ENCODE measurements around the gene GPR146. TPM values are rescaled to one million over a fixed set of nuclear protein-coding genes. Genes with fewer than 3 reads are reported as not detected.

GPR146 gene
- total RNA-seq, 1 experiment from 2014 or later = 9.2 TPM

GRCh38 chr7:1050956-1051690 lies 6.8 kb downstream of the GPR146 start:
- Histone ChIP-seq H4K20me1 (ENCODE audit: insufficient read depth, low read depth, low read length) (peaks cover 69% of the 10 kb centered on the region; the same call in 1 of the 2 replicates), H3K4me2 (ENCODE audit: low read depth, low read length, poor library complexity, severe bottlenecking) (no peak overlapping the region), H3K27ac (ENCODE audit: low read length) (no peak overlapping the region), H3K9me2 (replicated peaks; ENCODE audit: insufficient read depth, low read length) (no peaks in the 10 kb centered on the region), H3K4me1 (ENCODE audit: low read length) (no peaks in the 10 kb centered on the region; the same call in 1 of the 2 replicates), H3K27me3 (ENCODE audit: low read length) (no peaks in the 10 kb centered on the region), H3K9me3 (ENCODE audit: low read length) (no peaks in the 10 kb centered on the region), H3K4me3 (ENCODE audit: low read length) (no peak overlapping the region), H3K79me2 (ENCODE audit: low read length) (no peaks in the 10 kb centered on the region), H2AFZ (ENCODE audit: low read length) (no peak overlapping the region), H3K9ac (ENCODE audit: low read length) (no peak overlapping the region), H3K36me3 (ENCODE audit: insufficient read depth, low read length) (no peaks in the 10 kb centered on the region)
- DNase-seq = no peak

DNA sequence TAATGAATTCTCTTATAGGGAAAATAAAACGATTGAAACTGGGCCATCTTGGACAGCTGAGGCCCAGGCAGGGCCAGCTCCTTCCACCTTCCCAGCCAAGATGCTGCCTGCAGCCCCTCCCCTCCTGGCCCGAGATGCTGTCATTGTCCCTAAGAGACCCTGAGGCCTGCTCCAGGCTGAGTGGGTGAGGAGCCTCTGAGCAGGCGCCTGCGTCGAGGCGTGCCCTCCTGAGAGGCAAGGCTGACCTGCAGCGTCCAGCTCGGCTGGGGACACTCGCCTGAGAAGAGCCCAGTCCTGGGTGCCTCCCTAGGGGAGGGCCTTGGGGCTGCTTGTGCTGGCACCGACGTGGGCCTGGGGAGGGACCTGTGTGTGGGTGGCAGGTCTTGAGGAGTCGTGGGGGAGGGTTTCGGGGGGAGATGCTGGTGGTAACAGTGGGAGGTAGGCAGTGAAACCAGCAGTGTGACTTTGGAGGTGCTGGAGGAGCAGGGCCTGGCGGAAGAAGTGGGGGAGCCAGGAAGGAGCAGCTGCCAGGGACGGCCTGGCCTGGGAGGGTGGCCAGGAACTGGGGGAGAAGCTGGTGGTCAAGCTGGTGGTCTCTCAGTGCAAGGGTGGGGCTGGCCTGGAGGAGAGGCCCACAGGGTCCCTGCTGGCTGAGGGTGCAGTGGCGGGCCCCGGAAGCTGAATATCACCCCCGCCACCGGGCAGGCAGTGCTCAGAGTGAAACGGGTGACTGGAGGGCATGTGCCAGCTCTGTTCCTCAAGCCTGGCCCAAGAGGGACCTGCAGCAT lies 7.9 kb downstream of the GPR146 start:
- no peaks in the 10 kb centered on the region for H3K9me3 ChIP-seq (ENCODE audit: low read length)
- no peaks in the 10 kb centered on the region for H3K27me3 ChIP-seq (ENCODE audit: low read length)
- H3K4me1 ChIP-seq (ENCODE audit: low read length) = no peaks in the 10 kb centered on the region; the same call in 1 of the 2 replicates
- H4K20me1 ChIP-seq (ENCODE audit: insufficient read depth, low read depth, low read length) = peaks cover 63% of the 10 kb centered on the region; the same call in 1 of the 2 replicates
- H3K79me2 ChIP-seq (ENCODE audit: low read length) = no peaks in the 10 kb centered on the region
- H3K36me3 ChIP-seq (ENCODE audit: insufficient read depth, low read length) = no peaks in the 10 kb centered on the region
- no peaks in the 10 kb centered on the region for H3K9me2 ChIP-seq (replicated peaks; ENCODE audit: insufficient read depth, low read length)
- no peak overlapping the region for H3K27ac ChIP-seq (ENCODE audit: low read length)
- H3K9ac ChIP-seq (ENCODE audit: low read length) = no peak overlapping the region
- H3K4me2 ChIP-seq (ENCODE audit: low read depth, low read length, poor library complexity, severe bottlenecking) = no peak overlapping the region
- no peak overlapping the region for H3K4me3 ChIP-seq (ENCODE audit: low read length)
- H2AFZ ChIP-seq (ENCODE audit: low read length) = no peak overlapping the region
- DNase-seq = no peak

DNA sequence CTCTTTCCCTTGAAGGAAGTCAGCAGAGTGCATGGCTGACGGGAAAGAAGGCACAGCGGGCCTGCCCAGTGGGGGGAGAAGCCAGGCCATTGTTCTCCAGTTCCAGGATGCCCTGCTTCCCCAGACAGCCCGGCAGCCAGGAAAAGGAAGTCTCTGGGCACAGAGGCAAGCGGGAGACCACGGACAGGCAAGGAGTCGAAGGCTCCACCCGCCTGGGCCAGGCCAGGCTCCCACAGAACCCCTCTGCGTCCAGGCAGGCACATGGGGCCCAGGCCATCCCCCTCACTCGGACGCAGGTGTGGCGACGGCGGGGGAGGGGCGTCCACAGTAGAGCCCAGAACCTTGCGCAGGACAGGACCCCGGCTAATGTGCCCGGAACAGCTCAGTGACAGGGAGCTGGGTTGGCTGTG lies 8.7 kb downstream of the GPR146 start:
- Histone ChIP-seq H3K27ac (ENCODE audit: low read length) (no peak overlapping the region), H3K4me3 (ENCODE audit: low read length) (no peak overlapping the region), H3K4me2 (ENCODE audit: low read depth, low read length, poor library complexity, severe bottlenecking) (no peak overlapping the region), H3K36me3 (ENCODE audit: insufficient read depth, low read length) (no peaks in the 10 kb centered on the region), H4K20me1 (ENCODE audit: insufficient read depth, low read depth, low read length) (peaks cover 55% of the 10 kb centered on the region; the same call in 1 of the 2 replicates), H3K9me3 (ENCODE audit: low read length) (no peaks in the 10 kb centered on the region), H2AFZ (ENCODE audit: low read length) (no peak overlapping the region), H3K9me2 (replicated peaks; ENCODE audit: insufficient read depth, low read length) (no peaks in the 10 kb centered on the region), H3K4me1 (ENCODE audit: low read length) (no peaks in the 10 kb centered on the region; the same call in 1 of the 2 replicates), H3K79me2 (ENCODE audit: low read length) (no peaks in the 10 kb centered on the region), H3K27me3 (ENCODE audit: low read length) (no peaks in the 10 kb centered on the region), H3K9ac (ENCODE audit: low read length) (no peak overlapping the region)
- DNase-seq = no peak

- H3K4me1 ChIP-seq (ENCODE audit: low read length) = no peaks in the 10 kb centered on the region; the same call in 1 of the 2 replicates
- H3K9me3 ChIP-seq (ENCODE audit: low read length) = no peaks in the 10 kb centered on the region
Measured at GRCh38 chr7:1053816-1054370, 9.5 kb downstream of the GPR146 start.

GRCh38 chr7:1054438-1054837 lies 10.1 kb downstream of the GPR146 start:
- H3K4me3 ChIP-seq (ENCODE audit: low read length) = no peak overlapping the region
- H3K9ac ChIP-seq (ENCODE audit: low read length) = no peak overlapping the region
- H3K27me3 ChIP-seq (ENCODE audit: low read length) = no peaks in the 10 kb centered on the region
- H3K27ac ChIP-seq (ENCODE audit: low read length) = no peak overlapping the region
- H3K4me1 ChIP-seq (ENCODE audit: low read length) = no peaks in the 10 kb centered on the region; the same call in 1 of the 2 replicates
- H3K9me3 ChIP-seq (ENCODE audit: low read length) = no peaks in the 10 kb centered on the region
- no peaks in the 10 kb centered on the region for H3K79me2 ChIP-seq (ENCODE audit: low read length)
- H2AFZ ChIP-seq (ENCODE audit: low read length) = no peak overlapping the region
- H3K9me2 ChIP-seq (replicated peaks; ENCODE audit: insufficient read depth, low read length) = no peaks in the 10 kb centered on the region
- no peaks in the 10 kb centered on the region for H3K36me3 ChIP-seq (ENCODE audit: insufficient read depth, low read length)
- peaks cover 41% of the 10 kb centered on the region; the same call in 1 of the 2 replicates for H4K20me1 ChIP-seq (ENCODE audit: insufficient read depth, low read depth, low read length)
- H3K4me2 ChIP-seq (ENCODE audit: low read depth, low read length, poor library complexity, severe bottlenecking) = no peak overlapping the region
- DNase-seq = no peak

More at GRCh38 chr7:1053816-1054370, 9.5 kb downstream of the GPR146 start:
- Histone ChIP-seq H3K9me2 (replicated peaks; ENCODE audit: insufficient read depth, low read length) (no peaks in the 10 kb centered on the region), H3K27me3 (ENCODE audit: low read length) (no peaks in the 10 kb centered on the region), H3K9ac (ENCODE audit: low read length) (no peak overlapping the region), H2AFZ (ENCODE audit: low read length) (no peak overlapping the region), H3K4me2 (ENCODE audit: low read depth, low read length, poor library complexity, severe bottlenecking) (no peak overlapping the region), H4K20me1 (ENCODE audit: insufficient read depth, low read depth, low read length) (peaks cover 46% of the 10 kb centered on the region; the same call in 1 of the 2 replicates), H3K27ac (ENCODE audit: low read length) (no peak overlapping the region), H3K4me3 (ENCODE audit: low read length) (no peak overlapping the region), H3K79me2 (ENCODE audit: low read length) (no peaks in the 10 kb centered on the region), H3K36me3 (ENCODE audit: insufficient read depth, low read length) (no peaks in the 10 kb centered on the region)
- no peak for DNase-seq

GRCh38 chr7:1054861-1055450 lies 10.6 kb downstream of the GPR146 start:
- Histone ChIP-seq H3K4me1 (ENCODE audit: low read length) (no peaks in the 10 kb centered on the region; the same call in 1 of the 2 replicates), H3K36me3 (ENCODE audit: insufficient read depth, low read length) (no peaks in the 10 kb centered on the region), H3K9ac (ENCODE audit: low read length) (no peak overlapping the region), H3K4me3 (ENCODE audit: low read length) (no peak overlapping the region), H3K9me3 (ENCODE audit: low read length) (no peaks in the 10 kb centered on the region), H2AFZ (ENCODE audit: low read length) (no peak overlapping the region), H3K4me2 (ENCODE audit: low read depth, low read length, poor library complexity, severe bottlenecking) (no peak overlapping the region), H3K27ac (ENCODE audit: low read length) (no peak overlapping the region), H3K79me2 (ENCODE audit: low read length) (no peaks in the 10 kb centered on the region), H4K20me1 (ENCODE audit: insufficient read depth, low read depth, low read length) (peaks cover 37% of the 10 kb centered on the region; the same call in 1 of the 2 replicates), H3K9me2 (replicated peaks; ENCODE audit: insufficient read depth, low read length) (no peaks in the 10 kb centered on the region), H3K27me3 (ENCODE audit: low read length) (no peaks in the 10 kb centered on the region)
- no peak for DNase-seq

GRCh38 chr7:1055491-1055955 lies 11.2 kb downstream of the GPR146 start:
- no peaks in the 10 kb centered on the region for H3K9me2 ChIP-seq (replicated peaks; ENCODE audit: insufficient read depth, low read length)
- no peak overlapping the region for H3K27ac ChIP-seq (ENCODE audit: low read length)
- no peak overlapping the region for H2AFZ ChIP-seq (ENCODE audit: low read length)
- H3K27me3 ChIP-seq (ENCODE audit: low read length) = no peaks in the 10 kb centered on the region
- H3K9ac ChIP-seq (ENCODE audit: low read length) = no peak overlapping the region
- no peak for DNase-seq
- no peaks in the 10 kb centered on the region for H3K4me1 ChIP-seq (ENCODE audit: low read length)
- no peak overlapping the region for H3K4me2 ChIP-seq (ENCODE audit: low read depth, low read length, poor library complexity, severe bottlenecking)
- no peaks in the 10 kb centered on the region for H3K9me3 ChIP-seq (ENCODE audit: low read length)
- H3K79me2 ChIP-seq (ENCODE audit: low read length) = no peaks in the 10 kb centered on the region
- H3K36me3 ChIP-seq (ENCODE audit: insufficient read depth, low read length) = no peaks in the 10 kb centered on the region
- no peak overlapping the region for H3K4me3 ChIP-seq (ENCODE audit: low read length)
- H4K20me1 ChIP-seq (ENCODE audit: insufficient read depth, low read depth, low read length) = peaks cover 36% of the 10 kb centered on the region; the same call in 1 of the 2 replicates
